ENCODE results near the gene PIK3C2G. TPM values are rescaled to one million over a fixed set of nuclear protein-coding genes. Genes with fewer than 3 reads are reported as not detected.
A peak's percentile ranks its signal among the peaks of the same experiment; 100 is the strongest.
"Not testable (repeated sequence)": the region's sequence is repeated elsewhere in the genome, so short reads cannot be mapped to it uniquely, and the experiment has no call there.

Gene PIK3C2G
- polyA plus RNA-seq, 3 donors, result not detected

- Histone ChIP-seq H3K27me3 (ENCODE audit: control insufficient read depth in 2 of 2, insufficient read depth in 2 of 2, low read length in 2 of 2) (no peaks in the 10 kb centered on the region), H3K9ac (ENCODE audit: insufficient read depth, low read length, poor library complexity, severe bottlenecking) (no peak overlapping the region), H3K9me3 (replicated peaks in 1 of 2; ENCODE audit: control insufficient read depth in 1 of 2, insufficient read depth in 1 of 2, low read length in 2 of 2) (no peaks in the 10 kb centered on the region), H3K79me2 (ENCODE audit: insufficient read depth, low read length) (no peaks in the 10 kb centered on the region), H3K4me2 (replicated peaks; ENCODE audit: extremely low read depth, low read length, poor library complexity, severe bottlenecking) (no peak overlapping the region), H2AFZ (ENCODE audit: insufficient read depth, low read depth, low read length, poor library complexity, severe bottlenecking) (no peak overlapping the region), H3K4me3 (replicated peaks in 1 of 3; ENCODE audit: low read depth in 2 of 3, low read length in 3 of 3) (no peak overlapping the region), H4K20me1 (ENCODE audit: insufficient read depth, low read length) (no peaks in the 10 kb centered on the region), H3K4me1 (ENCODE audit: control insufficient read depth in 1 of 2, insufficient read depth in 2 of 2, low read length in 2 of 2) (no peaks in the 10 kb centered on the region), H3K36me3 (replicated peaks in 1 of 2; ENCODE audit: control insufficient read depth in 1 of 2, insufficient read depth in 2 of 2, low read length in 2 of 2) (no peaks in the 10 kb centered on the region), H3K27ac (ENCODE audit: low read depth in 1 of 2, low read length in 2 of 2) (no peak overlapping the region)
- Mint-ChIP-seq H3K9me3 (peaks cover 0 to 7% (median 4%) of the 10 kb centered on the region in 7 donors), H3K27me3 (ENCODE audit: low read depth in 3 of 3) (peaks cover 0 to under 1% (median 0%) of the 10 kb centered on the region in 3 donors), H3K4me1 (no peaks in the 10 kb centered on the region), H3K27ac (peak overlapping the region in 1 of 7 donors; percentile 11), H3K36me3 (no peaks in the 10 kb centered on the region), H3K4me3 (no peak overlapping the region)
- 93% methylated on average over 4 of the region's 4 CpGs for WGBS (ENCODE audit: insufficient coverage)
- no peak for TF ChIP-seq CTCF (IDR thresholded peaks at IDR 0.05)
- intact Hi-C loops (cut with micrococcal nuclease), result no loop called here
- no peak for DNase-seq
Observed at GRCh38 chr12:18690653-18691052, 429.3 kb downstream of the PIK3C2G start.

- H3K36me3 ChIP-seq (replicated peaks in 1 of 2; ENCODE audit: control insufficient read depth in 1 of 2, insufficient read depth in 2 of 2, low read length in 2 of 2); H3K9me3 ChIP-seq (replicated peaks in 1 of 2; ENCODE audit: control insufficient read depth in 1 of 2, insufficient read depth in 1 of 2, low read length in 2 of 2); H3K4me1 Mint-ChIP-seq; H3K27me3 Mint-ChIP-seq (ENCODE audit: low read depth in 3 of 3); H3K4me3 Mint-ChIP-seq; H3K27me3 ChIP-seq (ENCODE audit: control insufficient read depth in 2 of 2, insufficient read depth in 2 of 2, low read length in 2 of 2); H3K36me3 Mint-ChIP-seq; H3K9me3 Mint-ChIP-seq; intact Hi-C loops (cut with micrococcal nuclease); H3K4me1 ChIP-seq (ENCODE audit: control insufficient read depth in 1 of 2, insufficient read depth in 2 of 2, low read length in 2 of 2); H3K4me2 ChIP-seq (replicated peaks; ENCODE audit: extremely low read depth, low read length, poor library complexity, severe bottlenecking); H3K4me3 ChIP-seq (replicated peaks in 1 of 3; ENCODE audit: low read depth in 2 of 3, low read length in 3 of 3); DNase-seq; H3K27ac ChIP-seq (ENCODE audit: low read depth in 1 of 2, low read length in 2 of 2); H2AFZ ChIP-seq (ENCODE audit: insufficient read depth, low read depth, low read length, poor library complexity, severe bottlenecking); H3K9ac ChIP-seq (ENCODE audit: insufficient read depth, low read length, poor library complexity, severe bottlenecking); H3K79me2 ChIP-seq (ENCODE audit: insufficient read depth, low read length); H4K20me1 ChIP-seq (ENCODE audit: insufficient read depth, low read length): not testable (repeated sequence)
- peak overlapping the region in 1 of 7 donors; percentile 54 for H3K27ac Mint-ChIP-seq
- no CpG with 5 or more reads among the region's 5 CpGs for WGBS (ENCODE audit: insufficient coverage)
Observed at GRCh38 chr12:18693986-18694385, 432.7 kb downstream of the PIK3C2G start.

Measured in CD14-positive monocyte (primary cell).